Measurements from ENCODE around the gene OBSL1. TPM values are rescaled to one million over a fixed set of nuclear protein-coding genes. Genes with fewer than 3 reads are reported as not detected.

OBSL1 gene
- total and polyA plus RNA-seq, 9 donors = 53.2 to 740 (median 468) TPM

DNA sequence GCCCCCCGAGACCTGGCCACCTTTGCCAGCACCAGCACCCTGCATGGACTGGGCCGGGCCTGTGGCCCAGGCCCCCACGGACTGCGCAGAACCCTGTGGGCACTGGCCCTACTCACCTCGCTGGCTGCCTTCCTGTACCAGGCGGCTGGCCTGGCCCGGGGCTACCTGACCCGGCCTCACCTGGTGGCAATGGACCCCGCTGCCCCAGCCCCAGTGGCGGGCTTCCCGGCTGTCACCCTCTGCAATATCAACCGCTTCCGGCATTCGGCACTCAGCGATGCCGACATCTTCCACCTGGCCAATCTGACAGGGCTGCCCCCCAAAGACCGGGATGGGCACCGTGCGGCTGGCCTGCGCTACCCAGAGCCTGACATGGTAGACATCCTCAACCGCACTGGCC, 56.5 kb downstream of the OBSL1 start:
- intact Hi-C loops (cut with DNase I) = no loop called here
- H3K27me3 ChIP-seq = no peaks in the 10 kb centered on the region
- no peak for TF ChIP-seq POLR2A (IDR thresholded peaks at IDR 0.05)
- TF ChIP-seq, protein P1, sequence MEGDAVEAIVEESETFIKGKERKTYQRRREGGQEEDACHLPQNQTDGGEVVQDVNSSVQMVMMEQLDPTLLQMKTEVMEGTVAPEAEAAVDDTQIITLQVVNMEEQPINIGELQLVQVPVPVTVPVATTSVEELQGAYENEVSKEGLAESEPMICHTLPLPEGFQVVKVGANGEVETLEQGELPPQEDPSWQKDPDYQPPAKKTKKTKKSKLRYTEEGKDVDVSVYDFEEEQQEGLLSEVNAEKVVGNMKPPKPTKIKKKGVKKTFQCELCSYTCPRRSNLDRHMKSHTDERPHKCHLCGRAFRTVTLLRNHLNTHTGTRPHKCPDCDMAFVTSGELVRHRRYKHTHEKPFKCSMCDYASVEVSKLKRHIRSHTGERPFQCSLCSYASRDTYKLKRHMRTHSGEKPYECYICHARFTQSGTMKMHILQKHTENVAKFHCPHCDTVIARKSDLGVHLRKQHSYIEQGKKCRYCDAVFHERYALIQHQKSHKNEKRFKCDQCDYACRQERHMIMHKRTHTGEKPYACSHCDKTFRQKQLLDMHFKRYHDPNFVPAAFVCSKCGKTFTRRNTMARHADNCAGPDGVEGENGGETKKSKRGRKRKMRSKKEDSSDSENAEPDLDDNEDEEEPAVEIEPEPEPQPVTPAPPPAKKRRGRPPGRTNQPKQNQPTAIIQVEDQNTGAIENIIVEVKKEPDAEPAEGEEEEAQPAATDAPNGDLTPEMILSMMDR (IDR thresholded peaks at IDR 0.05) = no peak
- TF ChIP-seq EP300 (IDR thresholded peaks at IDR 0.05) = no peak
- no peak for DNase-seq
- WGBS, 3 donors = 78 to 88% (median 86%) methylated on average over 21 of the region's 21 CpGs
- no peak overlapping the region for H3K27ac ChIP-seq
- no peak overlapping the region for H3K4me3 ChIP-seq
- H3K4me1 ChIP-seq (ENCODE audit: insufficient read depth) = peaks cover 4% of the 10 kb centered on the region
- H3K9me3 ChIP-seq = no peaks in the 10 kb centered on the region
- no peaks in the 10 kb centered on the region for H3K36me3 ChIP-seq

DNA sequence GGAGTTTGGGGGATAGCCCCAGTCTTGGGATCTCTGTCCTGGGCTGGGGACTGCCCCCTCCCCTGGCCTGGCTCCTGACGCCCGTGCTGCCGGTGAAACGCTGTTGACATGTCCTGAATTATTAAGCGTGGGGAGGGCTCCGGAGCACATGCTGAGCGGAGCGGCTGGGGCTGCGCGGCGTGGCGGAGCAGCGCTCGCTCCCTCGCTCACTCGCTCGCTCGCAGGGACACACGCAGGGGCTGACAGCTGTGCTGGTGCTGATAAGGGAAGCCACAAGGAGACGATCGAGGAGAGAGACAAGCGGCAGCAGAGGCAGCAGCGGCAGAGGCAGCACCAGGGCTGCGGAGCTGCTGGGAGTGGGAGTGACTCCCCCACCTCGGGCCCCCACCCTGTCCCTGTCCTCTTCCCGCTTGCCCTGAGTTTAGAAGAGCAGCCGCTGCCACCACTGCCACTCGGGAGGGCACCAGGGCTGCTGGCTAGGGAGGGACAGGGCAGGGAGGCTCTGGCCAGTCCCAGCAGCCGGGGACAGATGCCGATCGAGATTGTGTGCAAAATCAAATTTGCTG, 57.1 kb downstream of the OBSL1 start, which contains the start of gene ASIC4:
TSS of gene ASIC4 (plus strand) at position 287 of the 566 bp plus-strand sequence. CDS start at position 530, 243 bp downstream.
- no peak within 1 kb of the TSS for H3K4me3 ChIP-seq
- no peaks in the 10 kb centered on the region for H3K27me3 ChIP-seq
- TF ChIP-seq POLR2A (IDR thresholded peaks at IDR 0.05) (no peak), EP300 (IDR thresholded peaks at IDR 0.05) (no peak)
- TF ChIP-seq, protein P1 (IDR thresholded peaks at IDR 0.05) = no peak
- H3K27ac ChIP-seq = no peak within 1 kb of the TSS
- no peaks in the 10 kb centered on the region for H3K9me3 ChIP-seq
- intact Hi-C loops (cut with DNase I) = no loop called here
- no peak for DNase-seq
- H3K4me1 ChIP-seq (ENCODE audit: insufficient read depth) = peaks cover 4% of the 10 kb centered on the region
- WGBS, 3 donors = 8 to 11% (median 10%) methylated on average over 28 to 31 of the region's 31 CpGs
- H3K36me3 ChIP-seq = no peaks in the 10 kb centered on the region

DNA sequence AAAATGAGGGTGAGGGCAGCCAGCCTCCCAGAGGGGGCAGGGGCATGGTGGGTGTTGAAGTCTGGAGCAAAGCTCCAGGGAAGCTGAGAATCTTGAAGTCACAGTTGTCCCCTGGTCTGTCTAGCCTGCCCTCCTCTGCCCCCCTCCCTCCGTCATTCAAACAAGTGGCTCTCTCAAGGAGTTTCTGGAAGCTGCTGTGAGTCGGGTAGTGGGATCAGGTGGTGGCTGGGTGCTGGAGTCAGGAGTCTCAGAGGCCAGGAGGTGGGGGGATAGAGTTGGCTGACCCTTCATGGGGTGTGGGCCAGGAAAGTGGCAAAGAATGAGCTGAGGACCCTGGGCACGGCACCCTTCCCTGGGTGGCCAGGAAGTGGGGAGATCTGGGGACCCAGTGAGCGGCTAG, 57.6 kb downstream of the OBSL1 start:
- Histone ChIP-seq H3K4me3 (no peak overlapping the region), H3K27ac (no peak overlapping the region), H3K27me3 (no peaks in the 10 kb centered on the region), H3K36me3 (no peaks in the 10 kb centered on the region), H3K4me1 (ENCODE audit: insufficient read depth) (peaks cover 4% of the 10 kb centered on the region), H3K9me3 (no peaks in the 10 kb centered on the region)
- DNase-seq = no peak
- WGBS, 3 donors = 21 to 34% (median 26%) methylated on average over 4 of the region's 4 CpGs
- intact Hi-C loops (cut with DNase I) = no loop called here
- TF ChIP-seq, protein P1 (IDR thresholded peaks at IDR 0.05) = no peak
- TF ChIP-seq POLR2A (IDR thresholded peaks at IDR 0.05) = no peak
- TF ChIP-seq EP300 (IDR thresholded peaks at IDR 0.05) = no peak

DNA sequence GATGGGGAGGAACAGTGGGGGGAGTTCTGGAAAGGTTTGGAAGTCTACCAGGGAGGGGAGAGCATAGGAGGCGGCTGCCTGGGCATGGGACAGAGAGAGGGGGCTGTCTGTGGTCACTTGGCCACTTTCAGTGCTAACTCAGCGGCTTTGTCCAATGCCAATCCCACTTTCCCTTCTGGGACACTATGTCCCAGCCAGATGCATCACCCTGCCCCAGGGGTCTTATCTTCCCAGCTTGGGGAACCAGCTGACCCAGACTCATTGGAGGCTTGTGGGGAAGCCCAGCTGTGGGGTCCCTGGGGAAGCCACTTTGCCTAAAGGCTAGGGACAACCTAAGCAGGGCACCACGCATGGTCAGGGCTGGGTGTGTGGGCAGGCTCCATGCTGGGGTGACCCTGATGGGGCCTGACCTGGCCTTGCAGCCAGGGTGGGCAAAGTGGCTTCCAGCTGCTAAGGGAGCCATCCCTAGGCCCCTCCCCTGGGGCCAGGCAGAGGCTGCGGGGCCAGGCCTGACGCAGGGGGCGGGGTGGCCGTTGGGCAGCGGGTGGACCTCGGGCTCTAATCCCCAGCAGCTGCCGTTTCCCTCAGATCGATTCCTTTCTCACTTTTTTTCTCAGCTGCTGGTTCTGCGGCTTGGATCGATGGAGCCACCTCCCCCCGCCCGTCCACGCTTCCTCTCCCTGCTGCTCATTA, 58.7 kb downstream of the OBSL1 start:
- Histone ChIP-seq H3K36me3 (no peaks in the 10 kb centered on the region), H3K27ac (no peak overlapping the region), H3K27me3 (no peaks in the 10 kb centered on the region), H3K9me3 (no peaks in the 10 kb centered on the region), H3K4me1 (ENCODE audit: insufficient read depth) (peaks cover 6% of the 10 kb centered on the region), H3K4me3 (no peak overlapping the region)
- 26 to 35% (median 29%) methylated on average over 16 of the region's 16 CpGs for WGBS, 3 donors
- TF ChIP-seq POLR2A (IDR thresholded peaks at IDR 0.05) (no peak), EP300 (IDR thresholded peaks at IDR 0.05) (no peak)
- TF ChIP-seq, protein P1 (IDR thresholded peaks at IDR 0.05) = no peak
- intact Hi-C loops (cut with DNase I) = no loop called here
- DNase-seq = no peak

All from ovary (tissue), 9 donors.